ENCODE data around the gene SLITRK5.

SLITRK5 gene

DNA sequence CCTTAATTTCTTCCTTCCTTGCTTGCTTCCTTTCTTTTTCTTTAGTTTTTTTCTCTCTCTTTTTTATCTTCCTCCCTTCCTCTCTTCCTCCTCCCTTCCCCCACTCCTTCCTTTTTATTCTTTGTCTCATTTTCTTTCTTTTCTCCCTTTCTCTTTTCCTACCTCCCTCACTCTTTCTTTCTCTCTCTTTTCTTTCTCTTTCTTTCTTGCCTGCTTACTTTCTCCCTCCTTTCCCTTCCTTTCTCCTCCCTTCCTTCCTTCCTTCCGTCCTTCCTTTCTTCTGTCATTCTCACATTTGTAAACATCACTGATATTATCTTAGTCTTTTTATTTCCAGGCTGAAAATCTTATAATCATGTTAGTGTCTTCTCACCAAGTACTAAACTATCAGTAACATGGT is 38.8 kb downstream of the SLITRK5 start:
- DNase-seq (ENCODE audit: low spot score), result no peak

DNA sequence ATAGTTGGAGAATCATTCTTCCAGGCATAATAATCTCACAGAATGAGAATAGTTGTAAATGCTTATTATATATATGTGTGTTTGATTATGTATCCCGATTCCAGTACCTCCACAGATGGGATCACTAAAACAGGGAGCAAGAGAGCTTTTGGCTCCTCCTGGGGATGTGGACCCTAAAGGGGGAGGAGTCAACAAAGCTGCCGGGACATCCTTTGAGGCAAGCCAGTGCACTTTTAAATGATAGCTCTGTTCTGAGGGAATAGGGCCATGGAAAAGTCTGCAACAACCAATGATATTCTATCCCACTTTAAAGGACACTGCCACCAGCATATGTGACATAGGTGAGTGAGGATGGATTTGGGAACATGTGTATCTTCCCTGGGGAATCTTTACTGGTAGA is 40.8 kb downstream of the SLITRK5 start:
- DNase-seq (ENCODE audit: low spot score), result no peak
